C4-2B (cell line): ENCODE results near the gene KCNA10.

Experiments used
- H3K27ac ChIP-seq: fragments of 450-650 bp; 2 replicates; pipeline ENCODE4 v1.5.1; 2017
- CTCF ChIP-seq: fragments of 450-650 bp; conservative IDR thresholded peaks from 2 replicates; pipeline ENCODE4 v1.5.1; 2017; ENCODE audit warnings: mild to moderate bottlenecking
- ZFX ChIP-seq: fragments of 450-650 bp; IDR thresholded peaks from 2 replicates; pipeline ENCODE4 v1.6.1; 2017

Gene KCNA10

DNA sequence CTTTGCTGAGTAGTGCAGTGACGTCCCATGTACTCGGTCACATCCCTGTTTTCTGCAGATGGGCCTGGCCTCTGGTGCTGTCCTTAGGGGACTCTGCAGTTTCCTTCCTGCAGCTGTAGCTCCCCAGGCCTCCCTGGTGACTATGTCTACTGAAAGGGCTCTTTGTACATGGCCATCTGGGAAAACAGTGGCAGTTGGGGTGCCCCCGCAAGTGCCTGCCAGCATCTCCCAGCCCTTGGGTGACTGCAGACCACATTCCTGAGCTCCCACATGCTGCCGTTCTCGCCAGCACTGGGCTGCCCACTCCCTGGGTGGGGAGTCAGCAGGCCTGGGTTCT is 37.5 kb upstream of the KCNA10 start:
- no peak overlapping the region for H3K27ac ChIP-seq
- TF ChIP-seq ZFX: no peak
- TF ChIP-seq CTCF: no peak

GRCh38 chr1:110555807-110556470 is 37.0 kb upstream of the KCNA10 start:
- TF ChIP-seq ZFX (no peak), CTCF (no peak)
- H3K27ac ChIP-seq: no peak overlapping the region

DNA sequence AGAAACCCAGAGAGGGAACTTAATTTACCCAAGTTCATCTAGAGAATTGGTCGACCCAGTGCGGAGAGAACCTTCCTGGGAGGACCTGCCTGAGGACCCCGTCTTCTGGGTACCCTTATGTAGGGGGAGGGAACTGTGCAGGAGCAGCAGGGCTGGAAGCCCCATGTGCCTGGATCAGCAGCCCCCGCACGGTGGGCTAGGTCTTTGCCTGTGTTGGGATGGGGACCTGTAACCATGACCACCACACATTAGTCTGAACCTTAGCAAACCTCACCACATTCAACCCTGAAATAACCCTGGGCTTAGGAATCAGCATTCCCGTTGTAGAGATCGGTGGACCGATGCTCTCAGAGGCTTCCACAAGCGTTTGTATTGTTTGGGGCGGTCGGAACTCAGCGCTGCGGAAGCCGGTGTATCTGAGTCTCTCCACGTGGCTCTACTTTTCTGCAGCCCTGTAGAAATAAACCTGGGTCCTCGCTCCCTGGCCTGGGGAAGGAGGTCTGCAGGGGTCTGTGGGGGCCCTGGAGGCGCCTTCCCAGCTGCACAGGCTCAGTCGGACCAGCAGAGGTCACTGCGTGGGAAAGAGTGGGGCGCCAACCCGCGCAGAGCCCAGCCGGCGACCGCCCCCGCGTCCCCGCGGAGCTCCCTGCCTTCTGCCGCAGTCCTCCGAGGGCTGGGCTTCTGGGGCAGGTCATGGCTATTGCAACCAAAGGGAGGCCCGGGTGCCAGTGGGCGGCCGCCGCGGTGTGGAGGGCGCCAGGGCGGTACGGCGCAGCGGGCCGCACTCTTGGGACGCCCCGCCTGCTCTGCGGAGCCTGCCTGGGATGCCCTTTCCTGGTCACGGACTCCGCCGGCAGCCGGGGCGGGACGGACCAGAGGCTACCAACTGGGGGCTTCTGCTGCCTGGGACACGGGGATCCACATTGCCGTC is 36.2 kb upstream of the KCNA10 start:
- TF ChIP-seq ZFX: no peak
- TF ChIP-seq CTCF: peak; percentile 73
- H3K27ac ChIP-seq: no peak overlapping the region

DNA sequence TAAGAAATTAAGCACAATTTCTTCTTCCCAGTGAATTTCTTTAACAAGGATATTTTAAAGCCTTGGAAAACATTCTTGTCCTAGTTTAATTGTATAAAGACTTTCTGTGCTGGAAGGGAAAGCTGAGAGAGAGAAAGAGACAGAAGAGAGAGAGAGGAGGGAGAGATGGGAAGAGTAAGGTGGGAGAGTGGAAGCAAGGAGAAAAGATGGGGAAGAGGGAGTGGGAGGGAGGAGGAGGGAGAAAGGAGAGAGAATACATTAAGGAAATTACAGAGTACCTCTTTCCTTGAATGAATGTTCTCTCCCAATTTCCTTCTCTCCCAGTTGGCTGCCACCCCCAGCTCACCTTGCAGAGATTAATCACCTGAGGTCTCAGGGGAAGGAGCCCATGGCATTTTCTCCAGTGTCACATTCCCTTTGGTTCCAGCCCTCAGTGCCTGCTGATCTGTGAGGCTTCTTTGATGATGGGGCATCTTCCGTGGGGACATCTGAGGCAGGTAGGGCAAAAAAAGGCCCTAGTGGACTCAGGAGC is 32.4 kb upstream of the KCNA10 start:
- TF ChIP-seq CTCF (no peak), ZFX (no peak)
- no peak overlapping the region for H3K27ac ChIP-seq

DNA sequence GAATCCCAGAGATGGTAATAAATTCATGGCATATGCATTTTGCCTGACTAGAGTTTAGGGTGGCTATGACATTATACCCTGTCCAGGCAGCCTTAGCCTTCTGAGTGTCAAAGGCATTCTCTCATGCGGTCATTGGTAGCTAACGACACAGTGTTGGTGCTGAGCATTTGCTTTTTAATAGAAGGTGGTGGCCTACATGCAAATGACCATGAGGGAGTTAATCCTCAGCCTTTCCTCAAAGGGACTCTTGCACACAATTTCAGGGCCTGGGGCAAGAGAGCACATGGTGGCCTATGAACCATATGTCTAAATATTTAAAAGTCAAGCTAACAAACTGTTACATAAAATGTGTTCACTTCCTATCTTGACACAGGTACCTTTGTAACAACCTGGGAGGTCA is 30.9 kb upstream of the KCNA10 start:
- TF ChIP-seq CTCF (no peak), ZFX (no peak)
- H3K27ac ChIP-seq: no peak overlapping the region

- TF ChIP-seq ZFX: no peak
- peak; percentile 76 for TF ChIP-seq CTCF
- no peak overlapping the region for H3K27ac ChIP-seq
These were observed 29.4 kb upstream of the KCNA10 start for GRCh38 chr1:110548381-110548780.

DNA sequence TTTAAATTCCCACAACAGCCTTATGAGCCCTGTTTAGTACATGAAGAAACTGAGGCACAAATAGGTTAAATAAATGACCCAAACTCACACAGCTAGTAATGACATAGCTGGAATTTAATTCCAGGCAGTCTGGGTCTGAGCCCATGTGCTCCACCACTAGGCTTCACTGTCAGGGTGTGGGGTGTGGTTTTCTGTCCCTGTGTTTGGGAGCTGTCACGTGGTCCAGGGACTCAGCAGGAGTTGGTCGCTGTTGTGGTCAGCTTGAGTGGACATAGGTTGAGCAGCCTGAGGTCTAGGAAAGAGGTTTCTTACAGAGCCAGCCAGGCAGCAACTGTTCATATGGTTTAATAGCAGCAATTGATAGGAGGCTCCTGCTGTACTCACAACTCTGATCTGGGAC is 28.0 kb upstream of the KCNA10 start:
- TF ChIP-seq ZFX: no peak
- no peak for TF ChIP-seq CTCF

More for the DNA sequence above, 28.0 kb upstream of the KCNA10 start:
- H3K27ac ChIP-seq: no peak overlapping the region
